Progenitor cell of endocrine pancreas (in vitro differentiated cells): ENCODE measurements around the gene ZNF521. TPM values are rescaled to one million over a fixed set of nuclear protein-coding genes. Genes with fewer than 3 reads are reported as not detected.

ENCODE experiments used
- DNase-seq: peaks from one replicate; pipeline ENCODE4 v3.0.0; 2021; ENCODE audit warnings: low spot score; ENCODE audit not compliant: unreplicated experiment
- H3K27ac Mint-ChIP-seq: 2 replicates; pipeline ENCODE4 v1.8.0; 2021; ENCODE audit warnings: mild to moderate bottlenecking, moderate library complexity, mixed read lengths
- H3K27me3 Mint-ChIP-seq: 2 replicates; pipeline ENCODE4 v1.8.0; 2021; ENCODE audit warnings: mixed read lengths
- H3K36me3 Mint-ChIP-seq: 2 replicates; pipeline ENCODE4 v1.8.0; 2022; ENCODE audit warnings: mixed read lengths; ENCODE audit not compliant: insufficient read depth
- H3K4me1 Mint-ChIP-seq: 2 replicates; pipeline ENCODE4 v1.8.0; 2021; ENCODE audit warnings: low read depth, mixed read lengths
- H3K4me3 Mint-ChIP-seq: 2 replicates; pipeline ENCODE4 v1.8.0; 2021; ENCODE audit warnings: low read depth, mild to moderate bottlenecking, moderate library complexity, mixed read lengths
- H3K9me3 Mint-ChIP-seq: 2 replicates; pipeline ENCODE4 v1.8.0; 2021; ENCODE audit warnings: low read depth, mixed read lengths
- total RNA-seq: library from RNA; stranded (reverse); gene quantifications from 2 replicates; pipeline ENCODE4 v1.2.1, GENCODE V29; 2021
- TF ChIP-seq, protein P1 (sequence below): fragments of 200-600 bp; sonication (generic); IDR thresholded peaks from one replicate; pipeline ENCODE4 v1.5.0; 2021; ENCODE audit warnings: antibody characterized with exemption, mild to moderate bottlenecking; ENCODE audit not compliant: unreplicated experiment

ZNF521 gene
- total RNA-seq, 1 donor from 2014 or later = 39.1 TPM

DNA sequence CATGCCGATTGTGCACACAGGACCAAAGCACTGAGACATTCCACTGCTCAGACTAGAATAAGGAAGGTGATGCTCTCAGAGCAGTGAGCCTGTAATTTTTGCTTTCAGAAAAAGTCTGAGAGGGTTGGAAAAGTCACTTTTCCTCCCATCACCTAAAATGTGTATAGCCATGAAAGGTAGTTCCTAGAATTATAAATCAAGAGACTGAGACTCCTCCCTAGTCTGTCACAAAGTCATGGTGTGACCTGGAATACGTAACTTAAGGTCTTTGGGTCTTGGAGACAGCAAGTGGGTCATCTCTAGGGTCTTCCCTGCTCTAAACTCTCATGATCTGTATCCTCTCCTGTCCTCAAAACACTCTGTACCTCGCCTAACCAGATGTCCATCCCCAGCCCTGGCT lies 16.9 kb downstream of the ZNF521 start:
- TF ChIP-seq, protein P1, sequence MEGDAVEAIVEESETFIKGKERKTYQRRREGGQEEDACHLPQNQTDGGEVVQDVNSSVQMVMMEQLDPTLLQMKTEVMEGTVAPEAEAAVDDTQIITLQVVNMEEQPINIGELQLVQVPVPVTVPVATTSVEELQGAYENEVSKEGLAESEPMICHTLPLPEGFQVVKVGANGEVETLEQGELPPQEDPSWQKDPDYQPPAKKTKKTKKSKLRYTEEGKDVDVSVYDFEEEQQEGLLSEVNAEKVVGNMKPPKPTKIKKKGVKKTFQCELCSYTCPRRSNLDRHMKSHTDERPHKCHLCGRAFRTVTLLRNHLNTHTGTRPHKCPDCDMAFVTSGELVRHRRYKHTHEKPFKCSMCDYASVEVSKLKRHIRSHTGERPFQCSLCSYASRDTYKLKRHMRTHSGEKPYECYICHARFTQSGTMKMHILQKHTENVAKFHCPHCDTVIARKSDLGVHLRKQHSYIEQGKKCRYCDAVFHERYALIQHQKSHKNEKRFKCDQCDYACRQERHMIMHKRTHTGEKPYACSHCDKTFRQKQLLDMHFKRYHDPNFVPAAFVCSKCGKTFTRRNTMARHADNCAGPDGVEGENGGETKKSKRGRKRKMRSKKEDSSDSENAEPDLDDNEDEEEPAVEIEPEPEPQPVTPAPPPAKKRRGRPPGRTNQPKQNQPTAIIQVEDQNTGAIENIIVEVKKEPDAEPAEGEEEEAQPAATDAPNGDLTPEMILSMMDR = no peak
- Mint-ChIP-seq H3K4me1 (peaks cover 4% of the 10 kb centered on the region), H3K9me3 (peaks cover 5% of the 10 kb centered on the region), H3K4me3 (no peak overlapping the region), H3K27ac (no peak overlapping the region), H3K36me3 (peaks cover 2% of the 10 kb centered on the region), H3K27me3 (peaks cover 4% of the 10 kb centered on the region)
- no peak for DNase-seq

DNA sequence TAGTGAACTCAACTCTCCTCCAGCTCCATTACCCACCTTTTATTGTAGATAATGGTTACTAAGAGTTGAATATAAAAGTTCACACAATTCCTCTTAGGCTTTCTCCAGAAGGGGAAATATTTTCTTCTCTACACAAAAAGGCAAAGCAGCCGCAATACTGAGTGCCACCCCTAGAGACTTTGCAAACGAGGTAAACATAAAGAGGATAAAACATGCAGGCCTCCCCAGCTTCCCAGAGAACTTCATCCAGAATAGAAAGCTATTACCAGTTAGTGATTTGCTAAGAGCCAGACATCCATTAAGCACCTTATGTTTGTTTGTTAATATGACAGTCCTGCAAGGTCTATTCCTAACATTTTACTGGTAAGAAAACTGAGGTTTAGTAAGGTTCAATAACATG lies 17.4 kb downstream of the ZNF521 start:
- TF ChIP-seq, protein P1 = peak; percentile 32
- H3K27ac Mint-ChIP-seq = no peak overlapping the region
- DNase-seq = no peak
- H3K27me3 Mint-ChIP-seq = peaks cover 6% of the 10 kb centered on the region
- peaks cover 4% of the 10 kb centered on the region for H3K4me1 Mint-ChIP-seq
- H3K36me3 Mint-ChIP-seq = peaks cover 2% of the 10 kb centered on the region
- peaks cover 2% of the 10 kb centered on the region for H3K9me3 Mint-ChIP-seq
- H3K4me3 Mint-ChIP-seq = no peak overlapping the region

DNA sequence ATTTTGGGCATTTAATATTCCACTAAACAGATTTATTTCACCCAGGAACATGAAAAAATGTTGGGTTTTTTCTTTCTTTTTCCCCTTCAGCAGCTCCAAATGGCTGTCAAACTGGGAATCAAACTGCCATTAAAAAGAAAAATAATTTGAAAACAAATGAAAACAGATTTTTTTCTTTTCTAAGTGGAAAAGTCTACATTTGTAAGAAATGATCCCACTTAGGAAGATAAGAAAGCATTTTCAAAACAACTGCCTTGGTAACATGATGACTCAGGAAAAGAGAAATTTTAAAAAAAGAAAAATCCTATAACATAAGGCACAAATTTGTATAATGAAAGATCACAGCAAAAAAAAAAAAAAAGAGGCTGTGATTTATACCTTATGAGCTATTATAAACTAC lies 20.0 kb downstream of the ZNF521 start:
- peaks cover 4% of the 10 kb centered on the region for H3K4me1 Mint-ChIP-seq
- no peak overlapping the region for H3K4me3 Mint-ChIP-seq
- TF ChIP-seq, protein P1 = no peak
- H3K36me3 Mint-ChIP-seq = no peaks in the 10 kb centered on the region
- no peak overlapping the region for H3K27ac Mint-ChIP-seq
- no peaks in the 10 kb centered on the region for H3K9me3 Mint-ChIP-seq
- DNase-seq = no peak
- H3K27me3 Mint-ChIP-seq = peaks cover 8% of the 10 kb centered on the region

DNA sequence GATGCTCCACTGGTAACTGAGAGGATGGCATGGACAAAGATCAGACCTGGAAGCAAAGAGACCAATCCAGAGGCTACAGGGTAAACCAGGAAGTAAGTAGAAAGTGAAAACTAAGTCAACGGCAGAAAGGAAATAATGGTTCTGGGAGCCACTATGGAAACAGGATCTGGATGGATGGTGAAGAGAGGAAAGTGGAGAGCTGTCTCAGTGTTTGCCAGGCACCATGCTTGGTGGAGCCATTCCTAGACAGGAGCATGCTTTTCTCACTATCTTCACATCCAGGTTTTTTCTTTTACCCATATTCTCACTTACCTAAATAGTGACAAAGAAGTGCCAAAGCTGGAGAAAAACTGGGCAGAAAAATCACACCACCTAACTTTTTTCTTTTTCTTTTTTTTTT lies 22.2 kb downstream of the ZNF521 start:
- peaks cover 7% of the 10 kb centered on the region for H3K27me3 Mint-ChIP-seq
- peaks cover 4% of the 10 kb centered on the region for H3K4me1 Mint-ChIP-seq
- H3K9me3 Mint-ChIP-seq = no peaks in the 10 kb centered on the region
- TF ChIP-seq, protein P1 = no peak
- no peak for DNase-seq
- H3K4me3 Mint-ChIP-seq = no peak overlapping the region
- no peaks in the 10 kb centered on the region for H3K36me3 Mint-ChIP-seq
- H3K27ac Mint-ChIP-seq = no peak overlapping the region

DNA sequence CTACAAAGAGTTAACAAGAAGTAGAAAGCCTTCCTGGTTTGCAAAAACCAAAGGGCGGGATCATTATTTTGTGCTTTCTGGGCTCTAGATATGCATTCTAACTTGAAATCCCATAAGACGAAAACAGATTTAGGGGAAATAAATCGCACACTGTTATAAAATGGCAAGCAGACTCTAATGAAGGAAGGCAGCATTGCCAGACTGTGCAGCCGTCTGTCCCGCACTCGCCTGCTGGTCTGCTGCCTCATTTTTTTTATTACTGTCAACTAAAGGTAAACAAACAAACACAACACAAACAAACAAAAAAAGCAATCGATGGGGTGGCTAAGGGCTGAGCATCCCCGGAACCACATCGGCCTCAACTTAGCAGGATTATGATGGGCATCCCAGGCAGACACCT lies 24.4 kb downstream of the ZNF521 start:
- Mint-ChIP-seq H3K9me3 (no peaks in the 10 kb centered on the region), H3K4me3 (no peak overlapping the region), H3K4me1 (peaks cover 3% of the 10 kb centered on the region), H3K27ac (no peak overlapping the region), H3K36me3 (peaks cover 1% of the 10 kb centered on the region), H3K27me3 (peaks cover 7% of the 10 kb centered on the region)
- TF ChIP-seq, protein P1 = no peak
- DNase-seq = no peak
